Stimulated activated CD4-positive, alpha-beta T cell treated with anti-CD3 and anti-CD28 coated beads, Interleukin-4, amount 100 ng/mL, for 24 hours (primary cell): ENCODE results near the gene CCDC106.

Experiments
- DNase-seq: peaks from one replicate; pipeline ENCODE4 v3.0.0-alpha.2; 2020

The CCDC106 gene

DNA sequence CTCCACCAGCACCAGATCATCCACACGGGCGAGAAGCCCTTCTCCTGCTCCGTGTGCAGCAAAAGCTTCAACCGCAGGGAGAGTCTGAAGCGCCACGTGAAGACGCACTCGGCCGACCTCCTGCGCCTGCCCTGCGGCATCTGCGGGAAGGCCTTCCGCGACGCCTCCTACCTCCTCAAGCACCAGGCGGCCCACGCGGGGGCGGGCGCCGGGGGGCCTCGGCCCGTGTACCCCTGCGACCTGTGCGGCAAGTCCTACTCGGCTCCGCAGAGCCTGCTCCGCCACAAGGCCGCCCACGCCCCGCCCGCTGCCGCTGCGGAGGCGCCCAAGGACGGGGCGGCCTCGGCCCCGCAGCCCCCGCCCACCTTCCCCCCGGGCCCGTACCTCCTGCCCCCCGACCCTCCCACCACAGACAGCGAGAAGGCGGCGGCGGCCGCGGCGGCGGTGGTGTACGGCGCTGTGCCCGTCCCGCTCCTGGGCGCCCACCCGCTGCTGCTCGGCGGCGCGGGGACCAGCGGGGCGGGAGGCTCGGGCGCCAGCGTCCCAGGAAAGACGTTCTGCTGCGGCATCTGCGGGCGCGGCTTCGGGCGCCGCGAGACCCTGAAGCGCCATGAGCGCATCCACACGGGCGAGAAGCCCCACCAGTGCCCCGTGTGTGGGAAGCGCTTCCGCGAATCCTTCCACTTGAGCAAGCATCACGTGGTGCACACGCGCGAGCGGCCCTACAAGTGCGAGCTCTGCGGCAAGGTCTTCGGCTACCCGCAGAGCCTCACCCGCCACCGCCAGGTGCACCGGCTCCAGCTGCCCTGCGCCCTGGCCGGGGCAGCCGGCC is 33.1 kb upstream of the CCDC106 start:
- DNase-seq = no peak

DNA sequence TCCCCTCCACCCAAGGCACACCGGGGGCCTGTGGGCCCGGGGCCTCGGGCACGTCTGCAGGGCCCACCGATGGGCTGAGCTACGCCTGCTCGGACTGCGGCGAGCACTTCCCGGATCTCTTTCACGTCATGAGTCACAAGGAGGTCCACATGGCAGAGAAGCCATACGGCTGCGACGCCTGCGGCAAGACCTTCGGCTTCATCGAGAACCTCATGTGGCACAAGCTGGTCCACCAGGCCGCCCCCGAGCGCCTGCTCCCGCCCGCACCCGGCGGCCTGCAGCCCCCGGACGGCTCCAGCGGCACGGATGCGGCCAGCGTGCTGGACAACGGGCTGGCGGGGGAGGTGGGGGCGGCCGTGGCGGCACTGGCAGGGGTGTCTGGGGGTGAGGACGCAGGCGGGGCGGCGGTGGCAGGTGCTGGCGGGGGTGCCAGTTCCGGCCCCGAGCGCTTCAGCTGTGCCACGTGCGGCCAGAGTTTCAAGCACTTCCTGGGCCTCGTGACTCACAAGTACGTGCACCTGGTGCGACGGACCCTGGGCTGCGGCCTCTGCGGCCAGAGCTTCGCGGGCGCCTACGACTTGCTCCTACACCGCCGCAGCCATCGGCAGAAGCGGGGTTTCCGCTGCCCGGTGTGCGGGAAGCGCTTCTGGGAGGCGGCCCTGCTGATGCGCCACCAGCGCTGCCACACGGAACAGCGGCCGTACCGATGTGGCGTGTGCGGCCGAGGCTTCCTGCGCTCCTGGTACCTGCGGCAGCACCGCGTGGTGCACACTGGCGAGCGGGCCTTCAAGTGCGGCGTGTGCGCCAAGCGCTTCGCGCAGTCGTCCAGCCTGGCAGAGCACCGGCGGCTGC is 32.2 kb upstream of the CCDC106 start:
- DNase-seq = no peak

DNA sequence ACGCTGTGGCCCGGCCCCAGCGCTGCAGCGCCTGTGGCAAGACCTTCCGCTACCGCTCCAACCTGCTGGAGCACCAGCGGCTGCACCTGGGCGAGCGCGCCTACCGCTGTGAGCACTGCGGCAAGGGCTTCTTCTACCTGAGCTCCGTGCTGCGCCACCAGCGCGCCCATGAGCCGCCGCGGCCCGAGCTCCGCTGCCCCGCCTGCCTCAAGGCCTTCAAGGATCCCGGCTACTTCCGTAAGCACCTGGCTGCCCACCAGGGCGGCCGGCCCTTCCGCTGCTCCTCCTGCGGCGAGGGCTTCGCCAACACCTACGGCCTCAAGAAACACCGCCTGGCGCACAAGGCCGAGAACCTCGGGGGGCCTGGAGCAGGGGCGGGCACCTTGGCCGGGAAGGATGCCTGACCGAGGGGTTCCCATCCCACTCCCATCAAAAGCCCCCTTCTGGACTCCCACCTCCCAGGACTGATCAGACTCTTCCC is 31.6 kb upstream of the CCDC106 start:
- no peak for DNase-seq

DNA sequence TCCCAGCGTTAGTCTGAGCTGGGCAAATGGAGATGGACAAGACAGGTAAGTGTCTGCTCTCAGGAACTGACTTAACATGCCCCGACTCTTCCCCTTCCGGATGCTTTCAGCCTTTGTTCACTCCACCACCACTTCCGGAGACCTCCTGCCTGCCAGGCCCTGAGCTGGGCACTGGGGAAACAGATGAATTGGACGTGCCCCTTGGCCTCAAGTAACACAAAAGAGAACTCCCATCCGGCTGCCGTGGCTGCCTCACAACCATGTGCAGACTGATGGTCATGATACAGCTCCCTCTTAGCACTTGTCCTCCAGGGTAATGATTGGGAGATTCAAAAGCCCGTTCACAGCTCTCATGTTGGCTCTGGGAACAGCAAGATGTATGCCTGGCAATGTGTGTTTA is 30.6 kb upstream of the CCDC106 start:
- DNase-seq = no peak

- no peak for DNase-seq
These were observed 29.6 kb upstream of the CCDC106 start for GRCh38 chr19:55618426-55618825.

DNA sequence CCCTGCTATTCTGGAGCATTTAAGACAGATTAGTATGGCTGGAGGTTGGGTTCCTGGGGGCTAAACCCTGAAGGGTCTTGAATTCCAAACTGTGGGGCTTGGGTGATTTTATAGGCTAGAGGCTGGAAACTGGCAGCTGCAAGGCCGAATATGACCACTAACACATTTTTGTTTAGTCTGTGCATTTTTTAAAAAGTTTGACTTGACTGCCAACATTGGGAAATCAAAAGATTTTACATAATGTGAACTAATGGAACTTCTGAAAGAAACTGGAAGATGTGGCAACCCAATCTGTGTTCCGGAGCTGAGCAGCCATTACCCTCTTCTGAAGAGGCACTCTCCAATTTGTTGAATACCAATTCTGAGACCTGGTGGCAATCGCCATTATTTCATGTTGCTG is 28.7 kb upstream of the CCDC106 start:
- no peak for DNase-seq

- DNase-seq = no peak
These were observed 27.4 kb upstream of the CCDC106 start for GRCh38 chr19:55620410-55621204.

DNA sequence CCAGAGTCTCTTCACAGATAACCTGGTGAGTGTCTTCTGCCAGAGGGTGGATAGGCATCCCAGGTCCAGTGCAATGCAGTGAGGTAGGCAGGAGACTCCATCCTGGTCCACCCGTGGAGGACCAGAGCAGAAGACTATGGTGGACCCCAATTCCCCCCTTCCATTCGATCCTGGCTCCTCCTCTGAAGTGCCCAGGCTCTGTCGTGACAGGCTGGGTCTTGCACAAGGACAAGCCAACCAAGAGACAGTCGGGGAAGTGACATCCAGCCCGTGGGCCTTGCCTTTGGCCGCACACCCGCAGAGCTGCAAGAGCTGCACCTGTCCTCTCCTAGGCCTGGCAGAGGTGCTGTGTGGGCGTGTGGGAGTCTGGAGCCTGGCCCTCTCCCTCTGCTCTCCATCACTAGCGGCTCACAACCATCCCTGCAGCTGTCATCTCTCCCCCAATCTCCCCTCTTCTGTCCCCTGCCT is 26.8 kb upstream of the CCDC106 start:
- DNase-seq = no peak

GRCh38 chr19:55621673-55622231 is 26.3 kb upstream of the CCDC106 start:
- no peak for DNase-seq

GRCh38 chr19:55622242-55622969 is 25.6 kb upstream of the CCDC106 start:
- DNase-seq = no peak

DNA sequence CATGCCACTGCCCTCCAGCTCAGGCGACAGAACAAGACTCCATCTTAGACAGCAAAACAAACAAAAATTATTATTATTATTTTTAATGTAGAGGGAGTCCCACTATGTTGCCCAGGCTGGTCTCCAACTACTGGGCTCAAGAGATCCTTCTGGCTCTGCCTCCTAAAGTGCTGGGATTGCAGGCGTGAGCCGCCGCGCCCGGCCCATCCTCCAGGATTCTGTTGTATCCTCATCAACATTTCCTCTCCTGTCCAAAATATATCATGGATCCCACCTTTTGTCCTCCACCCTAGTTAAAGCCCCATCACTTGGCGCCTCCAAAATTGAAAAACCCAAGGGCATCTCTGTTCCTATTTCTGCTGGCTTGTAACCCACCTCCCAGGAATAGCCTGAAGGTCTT is 24.9 kb upstream of the CCDC106 start:
- no peak for DNase-seq

GRCh38 chr19:55623561-55623960 is 24.5 kb upstream of the CCDC106 start:
- no peak for DNase-seq

DNA sequence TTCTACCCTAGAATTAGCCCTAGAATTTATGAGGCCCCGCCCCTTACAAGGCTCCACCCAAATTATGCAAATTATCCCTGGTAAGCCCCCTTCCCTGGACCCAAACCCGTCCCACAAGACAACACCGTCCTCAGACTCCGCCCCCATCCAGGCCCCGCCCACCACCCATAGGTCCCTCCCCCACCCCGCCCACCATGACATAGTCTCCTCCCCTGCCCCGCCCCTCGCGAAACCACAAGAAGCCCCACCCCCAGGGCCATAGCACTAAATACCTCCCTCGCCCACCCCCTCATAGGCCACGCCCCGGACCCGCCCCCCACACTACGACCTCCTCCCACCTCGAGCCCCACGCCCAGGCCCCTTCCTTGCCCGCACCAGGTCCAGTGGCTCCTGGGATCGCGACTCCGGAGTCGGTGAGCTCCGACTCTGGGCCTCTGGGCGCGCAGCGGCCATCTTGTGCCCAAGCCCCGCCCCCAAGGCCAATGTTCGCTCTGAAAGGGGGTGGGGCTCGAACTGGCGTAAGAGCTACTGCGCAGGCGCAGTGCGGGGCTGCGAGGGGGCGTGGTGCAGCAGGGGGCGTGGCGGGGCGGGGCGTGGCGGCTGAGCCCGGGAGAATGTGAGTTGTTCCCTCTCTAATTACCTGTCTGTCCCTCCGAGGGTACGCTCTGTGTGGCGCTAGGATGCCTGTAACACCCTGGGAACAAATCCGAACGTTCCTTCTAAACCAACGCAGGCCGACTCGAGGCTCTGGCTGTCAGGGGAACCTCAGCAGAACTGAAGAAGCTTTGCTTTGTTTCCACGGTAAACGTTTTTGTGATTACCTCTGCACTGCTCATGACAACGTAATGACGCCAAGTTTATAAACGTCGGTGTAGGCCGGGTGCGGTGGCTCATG is 23.7 kb upstream of the CCDC106 start, which contains the start of gene ZNF784:
Gene ZNF784, minus strand, starts transcription at position 458 of the 895 bp plus-strand sequence. Its CDS starts 5 bp downstream, at position 453.
- peak; percentile 94 for DNase-seq

- no peak for DNase-seq
These were observed 23.0 kb upstream of the CCDC106 start for GRCh38 chr19:55625004-55625326.

GRCh38 chr19:55626350-55626749 is 21.7 kb upstream of the CCDC106 start:
- DNase-seq = peak; percentile 65

DNA sequence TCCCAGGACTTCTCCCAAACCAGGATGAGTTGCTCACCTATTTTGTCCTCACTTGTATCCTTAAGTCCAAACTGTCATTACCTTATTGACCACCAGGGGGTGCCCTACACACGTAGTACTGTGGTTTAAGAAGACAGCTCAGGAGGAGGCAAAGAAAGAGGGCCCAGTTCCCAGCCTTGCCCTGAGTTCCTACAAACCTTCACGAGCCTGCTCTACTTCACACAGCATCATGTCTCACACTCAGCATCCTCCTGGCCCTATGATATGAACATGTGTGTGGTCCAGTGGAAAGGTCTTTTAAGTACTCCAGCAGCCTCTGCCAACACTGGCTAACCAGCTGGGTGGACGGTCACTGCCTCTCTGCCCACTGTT is 15.6 kb upstream of the CCDC106 start:
- DNase-seq = peak; percentile 95

- no peak for DNase-seq
These were observed 14.2 kb upstream of the CCDC106 start for GRCh38 chr19:55633861-55634260.

- no peak for DNase-seq
These were observed 12.7 kb upstream of the CCDC106 start for GRCh38 chr19:55635334-55635717.

DNA sequence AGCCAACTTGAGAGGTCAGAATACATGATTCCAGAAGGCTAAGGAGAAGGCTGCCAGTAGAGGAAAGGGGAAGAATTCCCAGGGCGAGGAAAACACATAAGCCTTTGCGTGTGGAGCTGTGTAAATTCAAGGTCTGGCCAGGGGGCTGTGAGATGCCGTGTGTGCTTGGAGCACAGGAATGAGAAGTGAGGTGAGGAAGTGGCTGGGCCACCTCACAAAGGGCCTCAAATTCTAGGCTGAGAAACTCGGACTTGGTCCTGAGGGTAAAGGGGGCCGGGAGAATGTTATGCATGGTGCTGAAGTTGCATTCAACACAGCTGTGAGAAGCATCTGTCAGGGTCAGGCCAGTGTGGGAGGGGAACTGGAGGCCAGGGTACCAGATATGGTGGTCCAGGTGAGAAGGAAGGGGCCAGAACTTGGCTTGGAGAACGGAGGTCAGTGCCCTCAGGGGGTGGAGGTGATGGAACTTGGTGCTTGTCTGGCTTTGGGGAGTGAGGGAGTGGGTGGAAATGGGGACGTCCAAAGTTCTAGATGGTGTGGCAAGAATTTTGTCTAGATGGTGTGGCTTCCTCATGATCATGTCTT is 12.1 kb upstream of the CCDC106 start:
- no peak for DNase-seq

GRCh38 chr19:55636723-55637122 is 11.3 kb upstream of the CCDC106 start:
- DNase-seq = no peak

GRCh38 chr19:55637534-55637933 is 10.5 kb upstream of the CCDC106 start:
- no peak for DNase-seq
